ENCODE results near the gene KYNU. TPM values are rescaled to one million over a fixed set of nuclear protein-coding genes. Genes with fewer than 3 reads are reported as not detected.

KYNU gene
- total and polyA plus RNA-seq, 2 experiments from 2014 or later, result not detected

DNA sequence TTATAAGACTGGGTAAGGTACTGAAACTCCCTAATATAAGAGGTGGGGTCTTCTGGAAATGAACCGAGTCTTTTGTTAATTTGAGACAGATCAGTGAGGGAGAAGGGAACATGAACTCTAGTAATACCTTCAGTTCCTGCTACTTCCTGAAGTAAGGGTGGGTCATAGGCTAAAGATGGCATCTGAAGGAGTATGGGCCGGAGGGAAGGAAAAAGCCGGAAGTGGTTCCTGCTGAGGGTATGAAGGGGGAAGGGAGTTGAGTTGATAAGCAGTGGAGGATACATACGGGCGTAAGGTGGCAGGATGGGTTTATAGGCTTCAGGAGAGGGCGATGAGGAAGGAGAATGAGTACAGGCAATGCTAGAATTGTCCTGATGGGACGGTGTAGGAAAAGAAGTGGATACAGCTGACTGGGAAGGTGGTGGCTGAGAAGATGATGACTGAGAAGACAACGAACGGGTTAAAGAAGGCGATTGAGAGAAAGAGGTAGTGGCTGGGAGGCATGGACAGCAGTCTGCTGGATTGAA is 58.2 kb downstream of the KYNU start:
- Histone ChIP-seq H3K27ac (no peak overlapping the region), H3K4me2 (ENCODE audit: unreplicated experiment) (no peak overlapping the region), H3F3A (ENCODE audit: insufficient read depth) (no peaks in the 10 kb centered on the region), H3K9ac (no peak overlapping the region), H3K9me3 (ENCODE audit: low read depth) (no peaks in the 10 kb centered on the region), H4K20me1 (ENCODE audit: insufficient read depth) (no peaks in the 10 kb centered on the region), H3K79me2 (ENCODE audit: insufficient read depth) (no peaks in the 10 kb centered on the region), H3K36me3 (ENCODE audit: low read depth) (no peaks in the 10 kb centered on the region), H3K4me3 (no peak overlapping the region), H3K4me1 (ENCODE audit: insufficient read depth) (no peaks in the 10 kb centered on the region), H2AFZ (no peak overlapping the region), H3K9me2 (ENCODE audit: insufficient read depth) (no peaks in the 10 kb centered on the region), H3K27me3 (replicated peaks; ENCODE audit: insufficient read depth) (no peaks in the 10 kb centered on the region)
- no peak for DNase-seq
- in situ Hi-C loops (cut with MboI), result no loop called here
- TF ChIP-seq EZH2phosphoT487 (IDR thresholded peaks at IDR 0.05; ENCODE audit: insufficient read depth, low read depth) (no peak), EZH2 (IDR thresholded peaks at IDR 0.05; ENCODE audit: insufficient read depth, poor library complexity, severe bottlenecking) (no peak)
- 77 to 79% methylated on average over 10 of the region's 10 CpGs for WGBS, 2 experiments (ENCODE audit: low coverage in 1 of 2, low lambda C conversion rate in 2 of 2, missing lambda C conversion rate in 2 of 2)

DNA sequence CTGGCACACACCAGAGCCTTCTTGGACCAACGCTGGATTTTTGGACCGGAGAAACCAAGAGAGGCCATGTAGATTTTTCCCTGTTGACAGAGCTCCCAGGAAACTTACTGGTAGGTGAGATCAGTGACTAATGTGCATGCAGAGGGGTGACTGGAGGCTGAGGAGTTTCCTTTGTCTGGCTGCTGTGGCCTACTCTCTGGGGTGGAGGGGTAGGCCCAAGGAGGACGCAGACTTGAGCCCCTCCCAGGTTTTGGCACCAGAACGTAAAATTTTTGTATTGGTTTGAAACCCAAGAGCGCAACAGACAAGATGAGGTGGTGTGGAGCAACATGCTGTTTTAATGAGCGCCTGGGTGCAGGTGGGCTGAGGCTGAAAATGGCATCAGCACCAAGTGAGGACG is 59.2 kb downstream of the KYNU start:
- H2AFZ ChIP-seq, result no peak overlapping the region
- H3K79me2 ChIP-seq (ENCODE audit: insufficient read depth), result no peaks in the 10 kb centered on the region
- H3K9me3 ChIP-seq (ENCODE audit: low read depth), result no peaks in the 10 kb centered on the region
- H4K20me1 ChIP-seq (ENCODE audit: insufficient read depth), result no peaks in the 10 kb centered on the region
- no peak for DNase-seq
- H3K4me3 ChIP-seq, result no peak overlapping the region
- WGBS, 2 experiments (ENCODE audit: low coverage in 1 of 2, low lambda C conversion rate in 2 of 2, missing lambda C conversion rate in 2 of 2), result 84 to 86% methylated on average over 7 of the region's 7 CpGs
- H3K4me1 ChIP-seq (ENCODE audit: insufficient read depth), result no peaks in the 10 kb centered on the region
- TF ChIP-seq EZH2phosphoT487 (IDR thresholded peaks at IDR 0.05; ENCODE audit: insufficient read depth, low read depth) (no peak), EZH2 (IDR thresholded peaks at IDR 0.05; ENCODE audit: insufficient read depth, poor library complexity, severe bottlenecking) (no peak)
- no peak overlapping the region for H3K9ac ChIP-seq
- H3K36me3 ChIP-seq (ENCODE audit: low read depth), result no peaks in the 10 kb centered on the region
- H3K4me2 ChIP-seq (ENCODE audit: unreplicated experiment), result no peak overlapping the region
- in situ Hi-C loops (cut with MboI), result no loop called here
- H3K27ac ChIP-seq, result no peak overlapping the region
- no peaks in the 10 kb centered on the region for H3F3A ChIP-seq (ENCODE audit: insufficient read depth)
- H3K27me3 ChIP-seq (replicated peaks; ENCODE audit: insufficient read depth), result no peaks in the 10 kb centered on the region
- H3K9me2 ChIP-seq (ENCODE audit: insufficient read depth), result no peaks in the 10 kb centered on the region

DNA sequence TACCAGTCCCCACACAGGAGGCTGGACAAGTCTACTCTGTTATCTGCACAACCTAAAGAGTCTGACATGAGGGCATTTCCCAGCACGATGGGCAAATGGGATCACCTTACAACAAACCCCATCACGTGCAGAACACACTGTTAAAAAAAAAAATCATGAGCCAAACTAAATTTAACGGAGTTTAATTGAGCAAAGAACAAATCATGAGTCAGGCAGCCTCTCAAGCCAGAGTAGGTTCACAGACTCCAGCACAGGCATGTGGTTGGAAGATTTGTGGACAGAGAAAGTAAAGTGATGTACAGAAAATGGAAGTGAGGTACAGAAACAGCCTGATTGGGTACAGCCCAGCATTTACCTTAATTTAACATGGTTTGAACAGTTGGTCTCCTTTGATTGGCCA is 59.9 kb downstream of the KYNU start:
- no peak overlapping the region for H2AFZ ChIP-seq
- no peak for TF ChIP-seq EZH2phosphoT487 (IDR thresholded peaks at IDR 0.05; ENCODE audit: insufficient read depth, low read depth)
- no peak for TF ChIP-seq EZH2 (IDR thresholded peaks at IDR 0.05; ENCODE audit: insufficient read depth, poor library complexity, severe bottlenecking)
- H3K9me2 ChIP-seq (ENCODE audit: insufficient read depth), result no peaks in the 10 kb centered on the region
- in situ Hi-C loops (cut with MboI), result no loop called here
- H3K79me2 ChIP-seq (ENCODE audit: insufficient read depth), result no peaks in the 10 kb centered on the region
- no peaks in the 10 kb centered on the region for H3K36me3 ChIP-seq (ENCODE audit: low read depth)
- H3K9me3 ChIP-seq (ENCODE audit: low read depth), result no peaks in the 10 kb centered on the region
- no peaks in the 10 kb centered on the region for H3F3A ChIP-seq (ENCODE audit: insufficient read depth)
- 43 to 46% methylated on average over 3 of the region's 3 CpGs for WGBS, 2 experiments (ENCODE audit: low coverage in 1 of 2, low lambda C conversion rate in 2 of 2, missing lambda C conversion rate in 2 of 2)
- peak; percentile 5 for DNase-seq
- no peaks in the 10 kb centered on the region for H4K20me1 ChIP-seq (ENCODE audit: insufficient read depth)
- no peak overlapping the region for H3K27ac ChIP-seq
- no peak overlapping the region for H3K4me3 ChIP-seq
- H3K27me3 ChIP-seq (replicated peaks; ENCODE audit: insufficient read depth), result no peaks in the 10 kb centered on the region
- no peak overlapping the region for H3K9ac ChIP-seq
- H3K4me1 ChIP-seq (ENCODE audit: insufficient read depth), result no peaks in the 10 kb centered on the region
- H3K4me2 ChIP-seq (ENCODE audit: unreplicated experiment), result no peak overlapping the region

DNA sequence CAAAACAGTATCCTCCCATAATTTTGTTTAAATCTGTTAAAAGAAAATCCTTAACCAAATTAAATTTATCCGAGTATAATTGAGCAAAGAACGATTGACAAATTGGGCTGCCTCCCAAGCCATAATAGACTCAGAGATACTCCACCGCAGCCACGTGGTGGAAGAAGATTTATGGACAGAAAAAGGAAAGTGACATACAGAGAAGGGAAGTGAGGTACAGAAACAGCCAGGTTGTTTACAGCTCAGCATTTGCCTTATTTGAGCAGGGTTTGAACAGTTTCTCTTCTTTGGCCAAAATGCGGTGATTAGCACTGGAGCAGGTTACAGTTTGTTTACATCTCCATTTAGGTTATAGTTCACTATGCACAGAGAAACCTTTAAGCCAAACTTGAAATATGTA is 60.8 kb downstream of the KYNU start:
- H3K9ac ChIP-seq, result no peak overlapping the region
- no peaks in the 10 kb centered on the region for H3F3A ChIP-seq (ENCODE audit: insufficient read depth)
- H3K9me3 ChIP-seq (ENCODE audit: low read depth), result no peaks in the 10 kb centered on the region
- no peak for TF ChIP-seq EZH2 (IDR thresholded peaks at IDR 0.05; ENCODE audit: insufficient read depth, poor library complexity, severe bottlenecking)
- no peak for TF ChIP-seq EZH2phosphoT487 (IDR thresholded peaks at IDR 0.05; ENCODE audit: insufficient read depth, low read depth)
- H3K9me2 ChIP-seq (ENCODE audit: insufficient read depth), result no peaks in the 10 kb centered on the region
- no peaks in the 10 kb centered on the region for H3K4me1 ChIP-seq (ENCODE audit: insufficient read depth)
- in situ Hi-C loops (cut with MboI), result no loop called here
- no peaks in the 10 kb centered on the region for H3K79me2 ChIP-seq (ENCODE audit: insufficient read depth)
- no peaks in the 10 kb centered on the region for H3K27me3 ChIP-seq (replicated peaks; ENCODE audit: insufficient read depth)
- H3K4me3 ChIP-seq, result no peak overlapping the region
- DNase-seq, result no peak
- no peak overlapping the region for H2AFZ ChIP-seq
- no peaks in the 10 kb centered on the region for H3K36me3 ChIP-seq (ENCODE audit: low read depth)
- H3K27ac ChIP-seq, result no peak overlapping the region
- no peaks in the 10 kb centered on the region for H4K20me1 ChIP-seq (ENCODE audit: insufficient read depth)
- 68 to 73% methylated on average over 5 of the region's 5 CpGs for WGBS, 2 experiments (ENCODE audit: low coverage in 1 of 2, low lambda C conversion rate in 2 of 2, missing lambda C conversion rate in 2 of 2)
- H3K4me2 ChIP-seq (ENCODE audit: unreplicated experiment), result no peak overlapping the region
